ENCODE data around the gene SAP30BP.

GRCh38 chr17:75622076-75622475 lies 45.1 kb upstream of the SAP30BP start:
- TF ChIP-seq POLR2A (IDR thresholded peaks at IDR 0.05) = no peak
- no peak for TF ChIP-seq CTCF (IDR thresholded peaks at IDR 0.05)
- TF ChIP-seq POLR2AphosphoS5 (IDR thresholded peaks at IDR 0.05) = no peak
